Fibroblast of pulmonary artery (primary cell): Measurements from ENCODE around the gene ACOT11.

Source experiments
- DNase-seq: peaks from one replicate; pipeline ENCODE4 v3.0.0-alpha.2; 2010; ENCODE audit warnings: low read depth
- H3K4me3 ChIP-seq: replicated peaks from 2 replicates; pipeline ENCODE4 v1.5.1; 2011; ENCODE audit warnings: low read depth, mild to moderate bottlenecking, control low read depth, low read length, moderate library complexity
- CTCF ChIP-seq: IDR thresholded peaks from 2 replicates; pipeline ENCODE4 v1.5.1; 2011; ENCODE audit warnings: mild to moderate bottlenecking, control low read depth, low read length, inconsistent platforms; ENCODE audit errors: missing control alignments

ACOT11 gene

GRCh38 chr1:54609301-54609921, 61.4 kb downstream of the ACOT11 start:
- no peak overlapping the region for H3K4me3 ChIP-seq
- no peak for TF ChIP-seq CTCF
- no peak for DNase-seq

GRCh38 chr1:54610048-54610447, 62.0 kb downstream of the ACOT11 start:
- no peak for TF ChIP-seq CTCF
- no peak for DNase-seq
- no peak overlapping the region for H3K4me3 ChIP-seq

GRCh38 chr1:54610601-54611580, 62.9 kb downstream of the ACOT11 start:
- TF ChIP-seq CTCF, result no peak
- DNase-seq, result no peak
- no peak overlapping the region for H3K4me3 ChIP-seq

- no peak overlapping the region for H3K4me3 ChIP-seq
- DNase-seq, result no peak
- TF ChIP-seq CTCF, result no peak
Measured at GRCh38 chr1:54611621-54612020, 63.6 kb downstream of the ACOT11 start.

GRCh38 chr1:54614024-54614423, 66.0 kb downstream of the ACOT11 start:
- DNase-seq, result no peak
- H3K4me3 ChIP-seq, result no peak overlapping the region
- TF ChIP-seq CTCF, result no peak

- no peak overlapping the region for H3K4me3 ChIP-seq
- no peak for DNase-seq
- TF ChIP-seq CTCF, result no peak
Measured at GRCh38 chr1:54614563-54614962, 66.5 kb downstream of the ACOT11 start.
